GM18498 (cell line): ENCODE measurements around the gene HMCN1.

Source experiments
- ATAC-seq: cut with Tn5 transposase; IDR thresholded peaks from one replicate; pipeline ENCODE4 v1.9.1; 2021; ENCODE audit warnings: mild to moderate bottlenecking, moderate library complexity; ENCODE audit not compliant: unreplicated experiment

The HMCN1 gene

DNA sequence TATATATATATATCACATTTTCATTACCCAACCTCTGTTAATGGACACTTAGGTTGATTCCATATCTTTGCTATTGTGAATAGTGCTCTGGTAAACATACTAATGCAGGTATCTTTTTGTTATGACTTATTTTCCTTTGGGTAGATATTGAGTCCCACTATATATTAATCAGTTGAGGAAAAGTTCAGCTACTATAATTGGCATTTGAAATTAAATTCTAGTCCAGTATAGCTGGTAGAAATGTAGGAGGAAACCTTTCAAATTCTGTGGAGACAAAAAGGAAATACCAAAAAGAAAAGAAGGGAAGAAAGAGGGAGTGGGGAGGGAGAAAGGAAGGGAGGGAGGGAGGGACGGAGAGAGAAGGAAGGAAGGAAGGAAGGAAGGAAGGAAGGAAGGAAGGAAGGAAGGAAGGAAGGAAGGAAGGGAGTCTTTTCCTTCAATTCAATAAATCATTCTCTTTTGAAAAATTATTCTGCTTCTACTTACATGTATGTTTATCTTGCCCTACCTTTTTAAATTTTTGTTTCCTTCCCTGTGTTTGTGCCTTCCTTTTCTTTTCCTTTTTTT, 329.0 kb downstream of the HMCN1 start:
- ATAC-seq, result no peak

DNA sequence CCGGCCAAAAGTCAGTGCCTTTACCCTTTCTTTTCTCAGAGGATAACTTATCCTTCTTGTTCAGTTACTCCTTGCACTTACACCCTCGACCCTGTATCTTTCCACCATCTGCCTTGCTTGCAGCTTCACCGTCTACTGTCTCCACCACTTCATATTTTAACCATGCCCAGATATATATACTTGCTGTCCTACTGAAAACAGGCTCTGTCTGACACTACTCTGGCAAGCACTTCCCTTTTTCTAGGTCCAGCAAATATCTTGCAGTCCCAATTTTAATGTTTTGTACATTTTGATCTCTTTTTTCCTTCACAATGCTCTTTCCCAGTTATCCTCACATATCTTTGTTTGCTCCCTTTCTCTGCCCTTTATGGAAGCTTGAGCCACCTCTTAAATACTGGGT, 332.2 kb downstream of the HMCN1 start:
- ATAC-seq, result no peak

GRCh38 chr1:186073697-186074096, 339.5 kb downstream of the HMCN1 start:
- no peak for ATAC-seq

- ATAC-seq, result no peak
Measured at GRCh38 chr1:186076006-186076405, 341.8 kb downstream of the HMCN1 start.

DNA sequence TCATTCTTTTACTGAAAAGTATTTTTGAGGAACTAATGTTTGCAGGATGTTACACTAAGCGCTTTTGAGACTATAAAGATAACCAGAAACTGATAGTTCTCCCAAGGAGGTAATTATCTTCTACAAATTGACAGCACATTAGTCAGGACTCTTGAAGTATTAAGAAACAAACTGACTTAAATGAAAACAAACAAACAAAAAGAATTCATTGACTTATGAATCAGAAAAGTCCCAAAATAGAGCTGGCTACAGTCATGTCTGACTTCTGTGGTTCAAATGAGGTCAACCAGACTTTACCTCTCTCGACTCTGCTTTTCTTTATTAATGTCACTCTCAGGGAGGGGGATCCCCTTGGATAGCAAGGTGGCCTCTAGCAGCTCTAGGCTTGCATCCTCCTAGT, 344.1 kb downstream of the HMCN1 start:
- ATAC-seq, result peak; percentile 94

- no peak for ATAC-seq
Measured at GRCh38 chr1:186079084-186079684, 345.0 kb downstream of the HMCN1 start.

DNA sequence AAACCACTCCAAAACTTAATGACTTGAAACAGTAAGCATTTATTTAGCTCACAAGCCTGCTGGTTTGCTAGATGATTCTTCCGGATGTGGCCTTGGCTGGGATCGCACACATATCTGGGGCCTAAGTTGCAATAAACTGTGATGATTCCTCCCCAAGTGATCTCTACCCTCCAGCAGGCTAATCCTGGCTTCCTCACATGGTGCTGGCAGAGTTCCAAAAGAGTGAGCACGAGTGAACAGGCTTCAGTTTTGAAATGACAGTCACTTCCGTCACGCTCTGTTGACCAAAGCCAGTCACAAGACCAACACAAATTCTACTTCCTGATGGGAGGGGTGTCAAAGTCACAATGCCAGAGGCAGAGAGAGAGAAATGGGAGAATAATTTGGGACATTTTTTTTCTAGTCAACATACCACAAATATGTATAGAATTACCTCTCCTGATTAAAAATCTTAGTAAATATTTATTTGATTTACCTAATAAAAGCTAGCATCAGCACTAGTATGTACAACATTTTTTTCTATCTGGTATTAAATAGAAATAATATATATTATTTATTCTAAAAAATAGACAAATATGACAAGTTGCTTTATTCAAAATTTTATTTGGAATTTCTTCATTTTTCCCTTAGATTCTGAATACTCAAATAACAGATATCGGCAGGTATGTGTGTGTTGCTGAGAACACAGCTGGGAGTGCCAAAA, 348.2 kb downstream of the HMCN1 start:
- ATAC-seq, result peak; percentile 76

DNA sequence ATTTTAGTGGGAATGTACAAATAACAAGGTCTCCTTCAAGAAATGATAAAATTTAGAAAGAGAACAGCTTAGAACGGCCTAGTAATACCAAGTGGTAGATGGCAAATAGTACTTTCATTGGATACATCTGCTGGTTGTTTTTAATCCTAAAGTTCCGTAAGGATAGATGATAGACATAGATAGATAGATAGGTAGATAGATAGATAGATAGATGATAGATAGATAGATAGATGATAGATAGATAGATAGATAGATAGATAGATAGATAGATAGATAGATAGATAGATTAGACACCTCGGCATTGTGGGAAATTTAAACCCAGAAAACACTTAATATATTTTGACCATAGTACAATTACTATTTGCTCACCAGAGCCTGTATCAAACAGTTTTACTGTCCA, 352.4 kb downstream of the HMCN1 start:
- ATAC-seq, result no peak

- ATAC-seq, result no peak
Measured at GRCh38 chr1:186089940-186090339, 355.7 kb downstream of the HMCN1 start.

DNA sequence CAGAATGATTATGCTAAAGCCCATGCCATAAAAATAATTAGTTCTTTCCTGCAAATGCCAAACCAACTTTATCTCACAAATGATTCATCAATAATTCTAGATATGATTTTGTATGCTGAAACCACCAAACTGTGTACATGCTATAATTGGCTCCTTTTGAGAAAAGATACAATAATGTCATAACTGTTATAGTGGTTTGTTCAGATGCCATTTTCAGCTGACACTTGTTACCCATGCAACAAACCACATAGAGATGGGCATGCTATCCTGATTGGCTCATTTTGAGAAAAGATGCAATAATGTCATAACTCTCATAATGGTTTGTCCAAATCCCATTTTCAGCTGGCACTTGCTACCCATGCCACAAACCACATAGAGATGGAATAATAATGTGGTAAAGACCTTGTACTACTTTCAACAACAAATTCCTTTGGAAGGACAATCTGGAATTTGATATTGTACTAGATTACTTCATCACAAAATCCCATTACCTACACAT, 357.1 kb downstream of the HMCN1 start:
- ATAC-seq, result no peak

DNA sequence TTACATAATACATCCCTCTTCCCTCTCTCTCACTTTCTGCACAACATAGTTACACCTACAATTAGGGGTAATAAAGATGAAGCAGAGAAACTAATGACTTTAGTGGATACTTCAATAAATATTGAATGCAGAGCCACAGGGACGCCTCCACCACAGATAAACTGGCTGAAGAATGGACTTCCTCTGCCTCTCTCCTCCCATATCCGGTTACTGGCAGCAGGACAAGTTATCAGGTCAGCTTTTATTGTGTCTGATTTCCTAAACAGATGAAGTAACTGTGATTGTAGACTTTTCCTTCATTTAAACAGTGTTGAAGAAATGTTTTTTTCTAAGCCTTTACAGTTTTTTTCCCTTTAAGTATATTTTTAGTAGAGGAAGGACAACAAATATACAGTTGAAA, 359.2 kb downstream of the HMCN1 start:
- ATAC-seq, result no peak

- ATAC-seq, result no peak
Measured at GRCh38 chr1:186094172-186094571, 360.0 kb downstream of the HMCN1 start.

GRCh38 chr1:186099336-186100104, 365.3 kb downstream of the HMCN1 start:
- ATAC-seq, result no peak

GRCh38 chr1:186102107-186102506, 367.9 kb downstream of the HMCN1 start:
- no peak for ATAC-seq

DNA sequence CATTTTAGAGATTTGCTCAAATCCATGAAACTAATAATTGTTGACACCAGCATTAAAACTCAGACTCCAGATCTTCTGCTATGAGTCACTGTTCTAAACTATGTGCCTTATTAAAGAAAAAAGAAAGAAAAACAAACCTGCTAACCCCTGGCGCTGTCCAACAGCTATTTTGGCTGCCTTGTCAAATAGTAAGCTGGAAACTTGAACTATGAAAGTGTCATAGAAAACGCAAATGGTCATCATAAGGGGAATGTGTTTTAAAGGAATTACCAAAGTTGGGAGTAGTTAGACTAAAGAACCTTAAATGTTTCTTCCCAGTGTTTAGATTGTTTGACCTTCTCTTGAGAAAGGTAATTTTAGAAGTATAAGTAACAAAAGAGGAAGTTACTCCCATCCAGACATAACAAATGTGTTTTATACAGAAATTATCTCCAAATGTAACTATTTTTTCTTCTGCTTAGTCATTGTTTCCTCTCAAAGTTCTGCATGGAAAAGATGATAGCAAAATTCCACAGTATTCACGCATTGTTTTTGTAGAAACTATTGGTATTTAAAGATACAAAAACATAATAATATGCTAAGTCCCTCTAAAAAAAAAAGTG, 368.5 kb downstream of the HMCN1 start:
- no peak for ATAC-seq

GRCh38 chr1:186104459-186104858, 370.3 kb downstream of the HMCN1 start:
- no peak for ATAC-seq

DNA sequence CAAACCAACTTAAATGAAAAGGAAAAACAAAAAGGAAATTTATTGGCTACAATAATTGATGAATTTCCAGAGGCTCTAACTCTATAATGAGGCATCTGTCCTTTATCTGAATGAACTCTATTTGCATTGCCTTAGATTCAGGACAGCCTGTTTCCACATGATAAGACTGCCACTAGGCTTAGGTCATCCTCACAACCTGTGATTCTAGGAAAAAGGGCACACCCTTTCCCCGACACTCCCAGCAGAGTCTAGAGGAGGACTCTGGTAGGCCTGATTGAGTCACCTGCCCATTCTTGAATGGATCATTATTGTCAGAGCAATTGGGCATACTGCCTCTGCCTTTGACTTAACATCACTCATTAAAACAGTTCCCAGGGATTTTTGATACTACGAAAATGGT, 378.1 kb downstream of the HMCN1 start:
- no peak for ATAC-seq

- no peak for ATAC-seq
Measured at GRCh38 chr1:186113461-186113860, 379.3 kb downstream of the HMCN1 start.

GRCh38 chr1:186118724-186119123, 384.5 kb downstream of the HMCN1 start:
- no peak for ATAC-seq

- ATAC-seq, result no peak
Measured at GRCh38 chr1:186122837-186123236, 388.6 kb downstream of the HMCN1 start.

GRCh38 chr1:186125035-186125434, 390.8 kb downstream of the HMCN1 start:
- no peak for ATAC-seq
